ENCODE data around the gene PJVK. TPM values are rescaled to one million over a fixed set of nuclear protein-coding genes. Genes with fewer than 3 reads are reported as not detected.
A peak's percentile ranks its signal among the peaks of the same experiment; 100 is the strongest.

Gene PJVK
- total and polyA plus RNA-seq, 9 of the 15 experiments (the other 6 are each of a cell fraction or from before 2014, with no cell fraction given): 0.11 to 1.5 (median 0.73) TPM

GRCh38 chr2:178449700-178450523 lies 1.3 kb upstream of the PJVK start (continued):
- TF ChIP-seq, protein P1, sequence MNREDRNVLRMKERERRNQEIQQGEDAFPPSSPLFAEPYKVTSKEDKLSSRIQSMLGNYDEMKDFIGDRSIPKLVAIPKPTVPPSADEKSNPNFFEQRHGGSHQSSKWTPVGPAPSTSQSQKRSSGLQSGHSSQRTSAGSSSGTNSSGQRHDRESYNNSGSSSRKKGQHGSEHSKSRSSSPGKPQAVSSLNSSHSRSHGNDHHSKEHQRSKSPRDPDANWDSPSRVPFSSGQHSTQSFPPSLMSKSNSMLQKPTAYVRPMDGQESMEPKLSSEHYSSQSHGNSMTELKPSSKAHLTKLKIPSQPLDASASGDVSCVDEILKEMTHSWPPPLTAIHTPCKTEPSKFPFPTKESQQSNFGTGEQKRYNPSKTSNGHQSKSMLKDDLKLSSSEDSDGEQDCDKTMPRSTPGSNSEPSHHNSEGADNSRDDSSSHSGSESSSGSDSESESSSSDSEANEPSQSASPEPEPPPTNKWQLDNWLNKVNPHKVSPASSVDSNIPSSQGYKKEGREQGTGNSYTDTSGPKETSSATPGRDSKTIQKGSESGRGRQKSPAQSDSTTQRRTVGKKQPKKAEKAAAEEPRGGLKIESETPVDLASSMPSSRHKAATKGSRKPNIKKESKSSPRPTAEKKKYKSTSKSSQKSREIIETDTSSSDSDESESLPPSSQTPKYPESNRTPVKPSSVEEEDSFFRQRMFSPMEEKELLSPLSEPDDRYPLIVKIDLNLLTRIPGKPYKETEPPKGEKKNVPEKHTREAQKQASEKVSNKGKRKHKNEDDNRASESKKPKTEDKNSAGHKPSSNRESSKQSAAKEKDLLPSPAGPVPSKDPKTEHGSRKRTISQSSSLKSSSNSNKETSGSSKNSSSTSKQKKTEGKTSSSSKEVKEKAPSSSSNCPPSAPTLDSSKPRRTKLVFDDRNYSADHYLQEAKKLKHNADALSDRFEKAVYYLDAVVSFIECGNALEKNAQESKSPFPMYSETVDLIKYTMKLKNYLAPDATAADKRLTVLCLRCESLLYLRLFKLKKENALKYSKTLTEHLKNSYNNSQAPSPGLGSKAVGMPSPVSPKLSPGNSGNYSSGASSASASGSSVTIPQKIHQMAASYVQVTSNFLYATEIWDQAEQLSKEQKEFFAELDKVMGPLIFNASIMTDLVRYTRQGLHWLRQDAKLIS (CRISPR knock-in tag; IDR thresholded peaks at IDR 0.05): no peak; the same call in 1 of the 2 replicates
- TF ChIP-seq ETV5 (CRISPR knock-in tag; IDR thresholded peaks at IDR 0.05; ENCODE audit: low read depth): 0 out of 2 replicates have a peak, but pooled peaks have one; percentile 10
- TF ChIP-seq MYC (IDR thresholded peaks at IDR 0.05; ENCODE audit: low read depth, low read length): no peak
- no peak for TF ChIP-seq MYC (CRISPR knock-in tag; IDR thresholded peaks at IDR 0.05; ENCODE audit: borderline replicate concordance, low read depth)
- TF ChIP-seq FOXP1 (CRISPR knock-in tag; IDR thresholded peaks at IDR 0.05): peak; percentile 2; the same call in 1 of the 2 replicates
- TF ChIP-seq MYBL2 (IDR thresholded peaks at IDR 0.05; ENCODE audit: low read depth): peak; percentile 44
- TF ChIP-seq MYBL2 (CRISPR knock-in tag; IDR thresholded peaks at IDR 0.05; ENCODE audit: borderline replicate concordance): no peak
- TF ChIP-seq DIDO1 (tag; IDR thresholded peaks at IDR 0.05; ENCODE audit: low read depth): no peak
- no peak for TF ChIP-seq SRSF7 (optimal IDR thresholded peaks at IDR 0.05; ENCODE audit: low read depth, low read length)
- TF ChIP-seq ZNF311 (CRISPR knock-in tag; IDR thresholded peaks at IDR 0.05): no peak
- no peak for TF ChIP-seq ZBTB17 (CRISPR knock-in tag; IDR thresholded peaks at IDR 0.05)
- 0 out of 2 replicates have a peak, but pooled peaks have one; percentile 13 for TF ChIP-seq PHB2 (IDR thresholded peaks at IDR 0.05; ENCODE audit: low read depth)
- TF ChIP-seq RB1 (IDR thresholded peaks at IDR 0.05; ENCODE audit: low read depth): no peak
- no peak; the same call in 1 of the 2 replicates for TF ChIP-seq RNF2 (IDR thresholded peaks at IDR 0.05)
- peak; percentile 21; the same call in 1 of the 2 replicates for TF ChIP-seq NFRKB (IDR thresholded peaks at IDR 0.05; ENCODE audit: low read depth)
- TF ChIP-seq GABPA (tag; conservative IDR thresholded peaks at IDR 0.05; ENCODE audit: low read depth): no peak
- no peak for TF ChIP-seq MCM5 (IDR thresholded peaks at IDR 0.05; ENCODE audit: low read depth)
- no peak for TF ChIP-seq BRD9 (IDR thresholded peaks at IDR 0.05; ENCODE audit: low read depth, partially characterized antibody)

Measured in K562 (cell line).